GM18907 (cell line): ENCODE measurements around the gene KCNF1.
"Not testable (repeated sequence)": the region's sequence is repeated elsewhere in the genome, so short reads cannot be mapped to it uniquely, and the experiment has no call there.

Source experiments
- ATAC-seq: cut with Tn5 transposase; IDR thresholded peaks from one replicate; pipeline ENCODE4 v1.9.1; 2021; ENCODE audit warnings: mild to moderate bottlenecking, moderate library complexity; ENCODE audit not compliant: unreplicated experiment

KCNF1 gene

GRCh38 chr2:10935953-10936942, 24.5 kb downstream of the KCNF1 start:
- no peak for ATAC-seq

DNA sequence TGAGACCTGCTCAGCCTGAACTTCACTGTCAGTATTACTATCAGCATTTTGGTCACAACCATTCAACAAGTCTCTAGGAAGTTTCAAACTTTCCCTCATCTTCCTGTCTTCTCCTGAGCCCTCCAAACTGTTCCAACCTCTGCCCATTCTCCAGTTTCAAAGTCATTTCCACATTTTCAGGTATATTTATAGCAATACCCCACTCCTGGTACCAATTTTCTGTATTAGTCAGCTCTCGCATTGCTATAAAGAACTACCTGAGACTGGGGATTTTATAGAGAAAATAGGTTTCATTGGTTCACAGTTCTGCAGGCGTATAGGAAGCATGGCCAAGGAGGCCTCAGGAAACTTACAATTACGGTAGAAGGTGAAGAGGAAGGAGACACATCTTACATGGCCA, 27.3 kb downstream of the KCNF1 start:
- no peak for ATAC-seq

DNA sequence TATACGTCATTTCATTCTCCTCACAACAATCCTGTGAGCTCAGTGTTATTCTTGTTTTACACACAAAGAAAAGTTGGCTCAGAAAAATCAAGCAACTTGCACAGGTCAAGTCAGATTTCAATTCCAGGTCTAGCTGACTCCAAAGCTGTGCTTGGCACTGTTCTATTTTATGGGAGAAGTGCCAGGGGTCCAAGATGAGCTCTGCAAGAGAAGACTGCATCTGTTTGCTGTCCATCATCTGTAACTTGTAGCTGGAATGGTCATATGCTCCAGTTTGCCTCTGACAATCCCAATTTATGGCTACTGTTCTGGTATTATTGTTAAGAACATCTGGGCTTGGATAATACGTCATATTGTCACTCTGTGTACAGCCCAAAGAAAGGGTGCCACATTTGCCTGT, 28.9 kb downstream of the KCNF1 start:
- ATAC-seq = no peak

DNA sequence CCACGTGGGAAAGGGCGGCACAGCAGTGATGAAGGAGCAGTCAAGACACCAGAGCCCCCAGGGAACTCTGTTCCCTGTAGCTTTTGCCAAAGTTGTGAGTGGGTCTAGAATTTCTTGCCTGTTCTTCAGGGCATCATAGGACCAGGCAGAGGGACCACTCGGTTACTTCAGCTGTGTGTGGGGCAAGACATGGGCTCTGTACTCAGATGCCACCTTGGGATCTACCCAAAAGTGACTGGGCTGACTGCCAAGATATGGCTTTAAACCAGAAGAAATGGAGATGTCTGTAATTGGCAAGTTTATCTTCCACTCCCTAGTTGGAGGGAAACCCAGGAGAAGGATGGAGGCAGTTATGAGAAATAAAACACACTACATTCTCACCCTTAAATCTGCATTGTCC, 29.6 kb downstream of the KCNF1 start:
- no peak for ATAC-seq

- ATAC-seq = no peak
These were observed 33.1 kb downstream of the KCNF1 start for GRCh38 chr2:10944799-10945198.

DNA sequence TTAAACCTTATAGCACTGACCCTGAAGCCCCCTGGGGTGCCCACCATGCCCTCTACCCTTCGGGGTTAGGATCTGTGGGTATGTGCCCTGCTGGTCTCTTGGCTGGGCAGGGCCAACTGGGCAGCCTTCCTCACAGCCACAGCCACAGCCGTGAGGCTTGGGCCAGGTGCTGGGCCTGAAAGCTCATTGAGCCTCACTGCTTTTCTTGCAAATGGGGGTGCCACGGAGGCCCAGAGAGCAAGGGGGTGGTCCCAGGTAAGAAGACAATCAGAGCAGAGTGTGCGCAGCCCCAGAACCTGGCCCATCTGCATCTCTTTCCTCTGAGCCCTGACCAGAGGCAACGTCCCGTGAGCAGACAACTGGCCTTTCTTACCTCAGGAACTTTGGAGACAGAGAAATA, 34.7 kb downstream of the KCNF1 start:
- no peak for ATAC-seq

GRCh38 chr2:10947005-10947440, 35.3 kb downstream of the KCNF1 start:
- no peak for ATAC-seq

DNA sequence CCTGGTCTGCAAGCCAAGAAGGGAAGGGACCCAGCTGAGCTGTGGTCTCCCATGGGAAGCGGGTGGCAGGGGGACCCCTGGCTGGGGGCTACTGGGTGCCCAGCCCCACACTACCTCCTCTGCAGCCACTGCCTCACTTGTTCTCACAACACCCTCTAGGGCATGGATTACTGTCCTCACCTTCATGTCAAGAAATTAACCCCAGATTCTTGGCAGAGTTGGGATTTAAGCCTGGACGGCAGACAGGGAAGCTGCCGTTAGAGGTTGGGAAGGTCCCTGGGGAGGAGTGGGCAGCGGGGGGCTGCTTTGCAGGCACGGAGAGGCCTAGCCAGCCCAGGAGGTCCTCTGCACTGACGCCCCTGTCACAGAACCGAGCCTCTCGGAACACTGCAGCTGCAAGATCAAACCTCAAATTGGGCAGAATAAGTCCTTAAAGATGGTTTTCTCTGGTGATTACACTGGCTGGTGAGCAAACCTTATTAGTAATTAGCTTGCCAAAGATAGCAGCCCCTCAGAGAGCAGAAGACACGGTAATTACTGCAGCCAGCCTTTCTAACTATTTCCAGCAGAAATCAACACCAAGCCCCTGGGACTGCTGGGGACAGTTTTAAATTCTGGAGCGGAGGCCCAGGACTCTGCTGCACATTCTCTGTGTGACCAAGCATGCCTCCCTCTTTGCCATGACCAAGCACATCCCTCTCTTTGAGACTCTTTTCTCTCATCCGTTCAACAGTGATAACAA, 35.9 kb downstream of the KCNF1 start:
- ATAC-seq = no peak

GRCh38 chr2:10948188-10948564, 36.4 kb downstream of the KCNF1 start:
- no peak for ATAC-seq

DNA sequence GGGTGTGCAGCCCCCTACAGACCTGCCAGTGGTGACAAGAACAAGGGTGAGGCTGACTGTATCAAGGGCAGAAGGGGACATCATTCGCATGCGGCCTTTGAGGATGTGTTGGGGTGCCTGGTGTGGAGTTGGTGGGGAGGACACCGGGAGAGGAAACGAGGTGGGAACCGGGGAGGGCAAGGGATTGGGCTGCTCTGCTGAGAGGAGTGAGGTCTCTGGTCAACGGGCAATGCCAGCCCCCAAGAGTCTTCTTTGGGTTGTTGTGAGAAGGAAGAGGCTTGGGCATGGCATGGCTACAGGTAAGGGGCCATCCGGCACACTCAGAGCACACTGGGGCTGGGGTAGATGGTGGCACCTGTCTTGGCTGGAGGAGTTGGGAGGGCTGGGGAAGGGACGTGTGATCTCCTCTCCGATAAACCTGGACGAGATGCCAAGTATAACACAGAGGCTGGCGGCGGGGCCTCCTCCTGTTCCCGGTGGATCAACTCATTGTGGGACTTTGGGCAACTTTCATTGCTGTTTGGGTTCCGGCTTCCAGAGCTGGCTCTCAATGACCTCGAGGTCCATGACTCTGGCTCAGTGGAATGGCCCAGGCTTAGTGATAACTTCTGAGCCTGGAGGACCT, 37.0 kb downstream of the KCNF1 start:
- ATAC-seq = no peak

GRCh38 chr2:10949835-10950234, 38.1 kb downstream of the KCNF1 start:
- no peak for ATAC-seq

DNA sequence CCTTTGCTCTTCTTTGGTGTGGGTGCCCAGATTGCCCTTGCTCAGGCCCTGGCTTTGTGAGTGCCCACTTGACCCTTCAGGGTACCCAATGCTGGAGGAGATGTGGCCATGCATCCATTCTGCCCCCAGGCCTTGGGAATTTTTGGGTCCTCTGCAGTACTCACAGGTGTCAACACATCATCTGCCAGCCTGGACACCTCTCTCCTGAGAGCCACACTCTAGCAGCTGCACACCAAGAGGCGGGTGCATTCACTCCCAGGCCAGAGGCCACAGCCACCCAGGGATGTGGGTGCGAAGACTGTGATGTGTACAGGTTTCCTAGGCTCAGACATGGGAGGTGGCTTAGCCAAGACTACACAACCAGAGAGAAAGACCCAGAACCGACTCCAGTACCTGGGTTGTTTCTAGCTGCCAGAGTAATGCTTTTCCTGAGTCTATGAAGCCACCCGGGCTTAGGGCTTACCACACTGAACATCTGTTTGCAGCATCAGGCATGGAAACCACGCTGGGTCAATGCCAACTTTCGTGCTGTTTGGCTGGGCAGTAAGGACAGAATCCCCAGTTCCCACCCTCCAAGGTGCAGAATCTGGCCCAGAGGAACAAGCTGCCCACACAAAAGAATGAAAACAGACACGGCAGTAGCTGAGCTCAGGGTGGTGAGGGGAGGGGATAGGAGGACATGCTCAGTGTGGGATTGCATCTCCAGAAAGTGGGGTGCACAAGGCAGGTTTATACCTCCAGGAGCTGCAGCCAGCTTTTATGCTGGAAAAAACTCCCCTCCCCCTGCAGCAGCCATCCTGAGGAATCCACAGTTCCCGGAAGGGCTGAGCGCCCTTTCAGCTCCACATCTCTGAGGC, 40.1 kb downstream of the KCNF1 start:
- no peak for ATAC-seq

GRCh38 chr2:10954416-10954815, 42.7 kb downstream of the KCNF1 start:
- no peak for ATAC-seq

DNA sequence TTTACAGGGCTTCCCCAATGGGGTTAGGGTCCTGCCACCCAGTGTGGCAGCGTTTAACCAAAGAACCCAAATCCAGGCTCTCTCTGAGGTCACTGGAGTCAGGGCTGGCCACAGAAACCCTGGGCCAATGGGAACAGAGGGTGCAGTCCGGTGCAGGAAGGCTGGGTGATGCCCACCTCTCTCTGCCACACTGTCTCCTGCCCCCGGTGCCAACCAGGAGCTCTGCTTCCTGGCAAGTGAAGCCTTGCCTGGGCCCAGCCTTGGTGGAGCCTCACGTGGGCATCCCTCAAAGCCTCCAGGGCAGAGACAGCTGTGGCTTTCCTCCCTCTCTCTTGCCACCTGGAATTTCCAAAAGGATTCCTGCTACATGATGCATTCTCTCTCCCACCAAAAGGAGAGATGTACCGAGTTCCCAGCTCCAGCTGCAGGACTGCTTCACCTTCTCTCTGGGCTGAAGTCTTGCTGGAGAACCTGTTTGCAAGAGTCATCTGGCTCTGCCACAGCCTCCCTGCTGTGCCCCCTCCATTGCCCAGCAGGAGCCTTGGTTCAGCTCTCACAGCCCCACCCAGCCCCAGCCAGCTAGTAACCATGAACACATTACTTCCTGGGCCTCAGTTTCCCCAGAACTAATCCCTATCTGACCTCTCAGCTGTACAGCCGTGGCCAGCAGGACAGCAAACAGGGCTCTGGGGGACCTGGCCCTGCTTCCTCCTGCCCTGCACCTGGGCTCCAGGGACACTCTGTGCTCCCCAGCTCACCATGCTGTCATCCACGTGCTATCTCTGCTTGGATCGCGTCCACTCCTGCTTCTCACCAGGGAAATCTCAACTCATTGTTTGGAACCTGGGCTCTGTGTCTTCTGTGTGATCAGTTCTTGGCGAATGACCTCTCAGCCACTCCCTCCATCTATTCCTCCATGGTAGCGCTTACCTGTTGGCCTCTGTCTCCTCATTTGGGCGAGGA, 43.4 kb downstream of the KCNF1 start:
- no peak for ATAC-seq

DNA sequence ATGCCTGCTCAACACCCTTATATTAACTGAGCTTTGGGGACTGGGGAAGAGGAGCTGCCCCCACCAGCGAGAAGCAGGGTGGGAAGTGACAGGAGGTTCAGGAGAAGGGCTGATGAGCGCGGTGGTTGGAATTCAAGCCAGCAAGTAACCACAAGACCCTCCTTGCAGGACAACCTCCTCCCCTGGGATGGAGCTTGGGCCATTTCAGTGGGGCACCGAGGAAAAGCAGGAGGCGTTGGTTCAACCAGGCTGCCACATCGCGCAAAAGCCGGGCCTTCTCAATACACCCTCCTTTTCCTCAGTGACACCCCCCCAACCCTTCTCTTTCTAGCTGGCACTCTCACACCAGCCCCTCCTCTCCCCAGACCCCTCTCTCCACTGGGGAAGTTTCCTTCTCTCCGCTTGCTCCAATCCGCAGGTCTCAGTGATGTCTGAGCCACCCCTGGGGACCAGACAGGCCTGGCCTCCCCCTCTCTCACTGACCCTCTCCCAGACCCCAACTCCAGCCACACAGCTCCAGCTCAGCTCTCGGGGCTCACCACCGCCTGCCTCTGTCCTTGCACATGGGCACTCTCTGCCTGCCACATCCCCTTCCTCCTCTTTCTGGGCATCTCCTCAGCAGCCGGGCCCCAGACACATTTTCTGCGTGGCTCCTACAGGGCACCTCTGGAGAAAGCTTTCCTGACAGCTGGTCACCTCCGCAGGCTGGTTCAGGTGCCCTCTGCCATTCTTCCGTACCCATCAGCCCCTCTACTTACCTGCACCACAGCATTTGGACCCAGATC, 44.5 kb downstream of the KCNF1 start:
- no peak for ATAC-seq

GRCh38 chr2:10957391-10957790, 45.7 kb downstream of the KCNF1 start:
- no peak for ATAC-seq

DNA sequence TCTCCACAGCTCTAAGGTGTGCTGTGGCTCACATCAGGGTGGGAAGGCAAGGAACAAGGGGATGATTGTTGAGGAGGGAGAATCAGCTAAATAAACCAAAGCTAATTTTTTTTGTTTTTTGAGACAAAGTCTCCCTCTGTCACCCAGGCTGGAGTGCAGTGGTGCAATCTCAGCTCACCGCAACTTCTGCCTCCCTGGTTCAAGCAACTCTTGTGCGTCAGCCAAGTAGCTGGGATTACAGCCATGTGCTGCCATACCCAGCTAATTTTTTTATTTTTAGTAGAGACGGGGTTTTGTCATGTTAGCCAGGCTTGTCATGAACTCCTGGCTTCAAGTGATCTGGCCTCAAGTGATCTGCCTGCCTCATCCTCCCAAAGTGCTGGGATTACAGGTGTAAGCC, 46.7 kb downstream of the KCNF1 start:
- not testable (repeated sequence) for ATAC-seq

DNA sequence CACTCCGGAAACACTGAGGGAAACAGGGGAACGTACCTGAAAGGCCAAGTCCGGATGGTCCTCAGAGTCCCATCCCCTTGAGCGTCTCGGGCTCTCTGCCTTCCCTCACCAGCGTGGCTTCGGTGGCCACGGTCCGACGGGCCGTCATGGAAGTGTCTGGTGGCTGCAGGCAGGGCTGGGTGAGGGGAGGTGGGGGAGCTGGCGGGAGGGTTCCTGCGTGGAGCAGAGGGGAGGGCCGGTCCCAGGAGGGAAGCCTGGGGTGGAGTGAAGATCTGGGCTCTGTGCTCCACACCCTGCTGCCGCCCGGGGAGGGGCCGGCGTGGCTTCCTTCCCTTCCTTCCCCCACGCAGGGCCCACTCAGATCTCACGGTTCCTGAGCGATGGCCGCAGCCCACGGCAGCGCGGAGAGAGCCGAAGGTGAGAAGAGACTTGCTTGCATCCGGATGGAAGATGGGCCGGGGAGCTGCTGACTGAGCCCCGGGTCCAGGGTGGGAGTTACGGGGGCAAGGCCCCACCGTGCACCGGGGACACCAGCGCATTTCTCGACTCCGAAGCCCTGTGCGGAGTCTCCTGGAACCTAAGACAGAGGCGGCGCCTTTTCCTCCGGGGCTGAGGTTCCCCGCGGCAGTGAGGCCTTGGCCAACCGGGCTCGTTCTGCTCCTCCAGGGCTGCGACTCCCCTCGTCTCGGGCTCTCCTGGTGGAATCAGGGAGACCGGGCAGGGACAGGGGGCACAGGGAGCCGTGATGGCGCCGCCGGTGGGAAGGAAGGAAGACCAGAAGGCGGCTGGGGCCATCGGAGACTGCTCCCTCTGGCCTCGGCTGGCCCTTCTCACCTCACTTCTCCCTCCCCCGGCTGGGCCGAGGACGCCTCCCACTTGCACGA, 49.1 kb downstream of the KCNF1 start:
- no peak for ATAC-seq
